Gastrocnemius medialis (tissue), 4 donors: ENCODE results near the gene GCAT.

Source experiments
- CTCF ChIP-seq, 5 experiments: fragments of 450-650 bp in 3 of 5; fragments of 200-600 bp in 2 of 5; sonication (generic) in 2 of 5; IDR thresholded peaks in 4 of 5; conservative IDR thresholded peaks in 1 of 5; 1 replicate in 4 of 5; 2 replicates in 1 of 5; pipeline ENCODE4 v1.5.1; 2016 to 2019; ENCODE audit warnings: antibody characterized with exemption in 5 of 5, mild to moderate bottlenecking in 3 of 5, moderate library complexity in 3 of 5
- POLR2A ChIP-seq, 2 donors: fragments of 450-650 bp; IDR thresholded peaks; one replicate each; pipeline ENCODE4 v1.6.1; 2017; ENCODE audit warnings: antibody characterized with exemption in 2 of 2, mild to moderate bottlenecking in 2 of 2, moderate library complexity in 2 of 2

- TF ChIP-seq CTCF (IDR thresholded peaks at IDR 0.05 in 4 of 5, conservative IDR thresholded peaks at IDR 0.05 in 1 of 5) (no peak), POLR2A (IDR thresholded peaks at IDR 0.05) (no peak)
Observed at GRCh38 chr22:37803195-37803638, 4.5 kb upstream of the GCAT start.
